ENCODE data around the gene BAHD1.
"Not testable (repeated sequence)": the region's sequence is repeated elsewhere in the genome, so short reads cannot be mapped to it uniquely, and the experiment has no call there.

BAHD1 gene

DNA sequence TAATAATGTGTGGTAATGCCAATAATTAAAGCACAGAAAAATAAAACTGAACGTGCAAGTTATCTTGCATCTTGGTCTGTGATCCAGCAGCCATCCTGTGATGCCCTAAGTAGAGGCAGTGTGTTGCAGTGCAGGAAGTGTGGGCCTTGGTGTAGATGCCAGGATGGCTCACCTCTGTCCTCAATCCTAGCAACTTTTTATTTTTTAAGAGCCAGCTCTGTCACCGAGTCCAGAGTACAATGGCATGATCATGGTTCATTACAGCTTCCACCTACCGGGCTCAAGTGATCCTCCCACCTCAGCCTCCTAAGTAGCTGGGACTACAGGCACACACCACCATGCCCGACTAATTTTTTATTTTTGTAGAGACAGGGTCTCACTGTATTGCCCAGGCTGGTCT lies 7.6 kb downstream of the BAHD1 start:
- DNase-seq: no peak

DNA sequence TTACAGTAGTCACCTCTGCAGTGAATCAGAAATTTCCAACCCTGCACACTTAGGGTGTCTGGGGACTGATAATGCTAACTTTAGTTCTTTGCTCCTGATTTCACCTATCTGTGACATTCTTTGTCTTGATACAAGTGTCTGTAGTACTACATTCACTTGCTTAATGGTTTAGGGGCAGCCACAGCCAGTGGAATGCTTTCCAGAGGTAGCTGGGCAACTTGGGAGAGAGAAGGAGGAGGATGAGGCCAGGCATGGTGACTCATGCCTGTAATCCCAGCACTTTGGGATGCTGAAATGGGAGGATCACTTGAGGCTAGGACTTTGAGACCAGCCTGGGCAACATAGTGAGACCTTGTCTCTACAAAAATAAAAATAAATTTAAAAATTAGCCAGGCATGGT lies 8.5 kb downstream of the BAHD1 start:
- no peak for DNase-seq

DNA sequence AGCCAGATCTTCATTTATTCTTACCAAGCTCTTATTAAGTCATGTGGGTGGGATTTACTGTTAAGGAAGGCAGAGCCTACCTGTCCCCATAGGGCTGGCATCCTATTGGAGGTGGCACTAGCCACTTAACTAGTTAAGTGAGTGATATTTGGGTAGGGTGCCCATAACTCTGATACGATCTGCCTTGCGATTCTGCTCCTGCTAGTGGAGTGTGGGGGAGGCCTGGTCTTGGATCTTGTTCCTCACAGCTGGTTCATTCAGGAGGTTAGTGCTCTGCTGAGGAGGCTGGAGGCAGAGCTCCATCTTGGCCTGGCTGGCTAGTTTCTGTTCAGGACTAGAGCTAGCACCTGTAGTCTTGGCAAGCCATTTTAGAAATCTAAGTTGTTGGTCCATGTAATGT lies 9.3 kb downstream of the BAHD1 start:
- DNase-seq: no peak

DNA sequence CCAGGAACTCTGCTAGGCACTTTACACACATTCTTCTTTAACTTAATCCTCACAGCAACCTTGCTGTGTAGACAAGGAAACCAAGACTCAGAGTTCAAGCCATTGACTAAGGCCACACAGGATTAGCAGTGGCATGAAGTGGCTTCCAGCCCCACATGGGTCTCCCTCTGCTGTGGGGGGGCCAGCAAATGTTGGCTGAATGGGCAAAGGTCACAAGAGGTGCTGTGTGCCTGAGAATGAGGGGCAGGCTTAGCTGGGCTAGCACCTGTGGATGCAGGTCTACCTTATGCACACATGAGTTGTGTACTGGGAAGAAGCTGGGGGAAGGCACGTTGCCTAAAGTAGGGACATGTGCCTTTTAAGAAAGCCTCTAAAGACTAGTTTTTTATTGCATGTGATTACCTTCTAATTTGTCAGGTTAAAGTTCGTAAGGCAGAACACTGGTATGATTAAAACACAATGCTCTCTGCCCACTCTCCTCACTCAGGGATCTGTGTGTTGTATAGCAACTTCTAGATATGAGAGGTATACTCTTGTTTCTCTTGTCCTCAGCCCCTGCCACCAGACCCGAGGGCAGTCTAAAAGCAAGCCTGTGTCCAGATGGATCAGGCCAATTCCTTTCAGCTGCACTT lies 10.9 kb downstream of the BAHD1 start:
- no peak for DNase-seq

DNA sequence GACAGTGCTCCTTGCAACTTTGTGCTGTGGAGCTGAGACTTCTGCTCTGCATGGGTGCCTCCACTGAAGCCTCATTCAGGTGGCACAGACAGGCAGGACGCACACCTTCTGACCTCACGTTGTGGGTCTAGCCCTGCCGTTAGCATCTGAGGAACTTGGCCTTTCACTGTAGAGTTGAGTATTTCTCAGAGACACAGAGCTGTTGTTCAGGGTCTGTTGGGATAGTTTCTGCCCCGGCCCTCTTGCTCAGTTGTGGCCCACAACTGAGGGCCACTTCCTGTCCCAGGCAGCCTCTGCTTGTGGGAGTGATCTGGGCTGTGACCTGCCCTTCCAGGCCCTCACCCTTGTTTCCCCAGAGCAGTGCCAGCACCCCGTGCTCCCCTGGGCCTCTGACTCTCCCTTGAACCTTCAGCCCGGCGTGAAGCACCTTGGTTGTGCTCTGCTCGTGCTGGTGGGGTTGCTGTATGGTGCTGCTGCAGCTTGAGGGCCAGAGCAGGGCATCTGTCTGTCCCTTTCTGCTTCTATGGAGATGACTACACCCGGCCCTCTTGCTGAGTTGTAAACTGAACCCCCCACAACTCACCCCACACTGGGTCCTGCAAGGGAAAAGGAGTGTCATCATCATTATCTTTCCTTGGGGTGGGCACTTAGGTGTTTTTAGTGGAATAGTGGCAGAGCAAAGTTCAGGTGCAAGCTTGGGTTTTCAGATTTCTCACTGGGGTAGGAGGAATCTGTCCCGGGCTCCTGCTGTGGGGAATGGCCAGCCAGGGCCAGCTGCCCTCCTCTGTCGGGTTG lies 11.7 kb downstream of the BAHD1 start:
- no peak for DNase-seq

DNA sequence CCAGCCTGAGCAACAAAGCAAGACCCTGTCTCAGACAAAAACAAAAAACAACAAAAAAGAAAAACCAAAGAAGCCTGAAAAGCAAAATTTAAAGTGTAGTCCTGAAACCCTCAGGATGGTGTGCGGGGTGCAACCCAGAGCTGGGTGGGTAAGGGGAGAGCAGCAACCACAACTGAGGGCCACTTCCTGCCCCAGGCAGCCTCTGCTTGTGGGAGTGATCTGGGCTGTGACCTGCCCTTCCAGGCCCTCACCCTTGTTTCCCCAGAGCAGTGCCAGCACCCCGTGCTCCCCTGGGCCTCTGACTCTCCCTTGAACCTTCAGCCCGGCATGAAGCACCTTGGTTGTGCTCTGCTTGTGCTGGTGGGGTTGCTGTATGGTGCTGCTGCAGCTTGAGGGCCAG lies 13.2 kb downstream of the BAHD1 start:
- not testable (repeated sequence) for DNase-seq

DNA sequence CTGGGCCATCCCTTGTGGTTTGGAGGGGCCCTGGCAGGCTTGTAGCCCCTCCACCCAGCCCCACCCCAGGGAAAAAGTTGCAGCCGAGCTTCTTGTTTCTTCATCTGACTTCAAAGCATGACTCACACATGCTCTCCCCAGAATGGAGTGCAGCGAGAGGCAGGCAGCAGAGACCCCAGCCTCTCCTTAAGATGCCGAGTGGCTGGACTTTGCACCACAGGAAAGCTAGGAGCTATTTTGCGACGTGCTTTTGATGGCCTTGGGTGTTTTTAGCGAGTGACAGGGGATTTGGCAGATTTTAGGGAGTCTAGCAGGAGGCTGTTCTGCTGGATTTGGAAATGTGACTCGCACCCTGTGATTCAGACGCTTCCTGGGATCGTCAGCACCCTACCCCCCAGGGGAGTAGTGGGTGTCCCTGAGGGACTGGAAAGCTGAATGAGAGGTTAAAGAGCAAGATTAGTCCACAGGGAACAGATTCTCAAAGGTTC lies 14.2 kb downstream of the BAHD1 start:
- DNase-seq: peak; percentile 43

DNA sequence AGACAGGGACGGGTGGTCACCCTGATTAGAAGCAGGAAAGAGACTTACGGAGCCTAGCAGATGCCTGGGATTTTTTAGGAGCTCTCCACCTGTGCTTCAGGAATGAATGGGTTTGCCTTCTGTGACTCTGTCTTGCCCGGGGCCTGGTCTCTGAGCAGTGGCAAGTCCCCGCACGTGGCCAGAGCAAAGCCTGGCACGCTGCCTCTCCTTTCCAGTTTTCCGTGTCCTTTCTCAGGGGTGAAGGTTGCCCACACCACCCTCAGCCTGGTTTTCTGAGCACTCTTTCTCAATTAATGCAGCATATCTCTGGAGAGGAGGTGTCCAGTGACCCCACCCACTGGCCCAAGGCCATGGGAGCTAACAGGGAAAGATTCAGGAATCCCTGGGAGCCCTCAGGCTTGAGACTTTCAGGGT lies 15.6 kb downstream of the BAHD1 start:
- DNase-seq: no peak

DNA sequence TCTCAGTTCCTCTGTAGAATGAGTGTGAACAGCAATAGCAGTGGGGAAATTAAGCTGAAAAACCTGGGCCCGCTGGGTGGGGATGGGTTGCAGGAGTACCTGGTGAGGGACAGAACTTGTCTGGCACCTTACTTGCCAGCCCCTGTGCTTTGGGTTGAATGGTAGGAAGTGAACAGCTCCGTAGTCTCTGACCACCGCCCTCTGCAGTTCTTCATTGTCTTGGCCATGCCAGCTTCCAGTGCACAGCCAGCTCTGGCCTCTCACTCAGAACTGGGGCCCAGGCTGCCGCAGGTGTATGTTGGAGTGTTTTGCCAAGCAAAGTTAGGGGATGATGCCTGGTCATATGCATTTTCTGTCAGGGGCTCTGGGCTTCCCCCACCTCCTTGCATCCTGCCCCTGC lies 16.0 kb downstream of the BAHD1 start:
- no peak for DNase-seq

DNA sequence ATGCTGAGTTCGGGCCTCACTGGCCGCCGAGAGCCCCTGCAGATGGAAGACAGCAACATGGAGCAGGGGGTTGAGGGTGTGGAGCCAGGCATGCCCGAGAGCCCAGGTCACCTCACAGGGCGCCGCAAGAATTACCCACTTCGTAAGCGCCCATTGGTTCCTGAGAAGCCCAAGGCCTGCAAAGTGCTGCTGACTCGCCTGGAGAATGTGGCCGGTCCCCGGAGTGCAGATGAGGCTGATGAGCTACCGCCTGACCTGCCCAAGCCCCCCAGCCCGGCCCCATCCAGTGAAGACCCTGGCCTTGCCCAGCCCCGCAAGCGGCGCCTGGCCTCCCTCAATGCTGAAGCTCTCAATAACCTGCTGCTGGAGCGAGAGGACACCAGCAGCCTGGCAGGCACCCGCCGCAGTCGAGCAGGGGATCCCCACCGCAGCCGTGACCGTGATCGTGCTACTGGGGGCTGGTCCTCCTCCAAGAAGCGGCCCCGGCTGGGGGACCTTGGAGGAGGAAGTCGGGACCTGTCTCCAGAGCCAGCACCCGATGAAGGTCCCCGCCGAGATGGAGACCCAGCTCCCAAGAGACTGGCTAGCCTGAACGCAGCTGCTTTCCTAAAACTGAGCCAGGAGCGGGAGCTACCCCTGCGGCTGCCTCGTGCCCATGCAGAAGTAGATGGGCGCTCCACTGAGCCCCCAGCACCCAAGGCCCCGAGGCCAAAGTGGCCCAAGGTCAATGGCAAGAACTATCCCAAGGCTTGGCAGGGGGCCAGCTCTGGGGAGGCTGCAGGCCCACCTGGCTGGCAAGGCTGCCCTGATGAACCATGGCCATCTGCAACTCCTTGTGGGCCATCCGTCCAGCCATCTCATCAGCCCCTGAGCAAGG lies 18.0 kb downstream of the BAHD1 start:
- no peak for DNase-seq

DNA sequence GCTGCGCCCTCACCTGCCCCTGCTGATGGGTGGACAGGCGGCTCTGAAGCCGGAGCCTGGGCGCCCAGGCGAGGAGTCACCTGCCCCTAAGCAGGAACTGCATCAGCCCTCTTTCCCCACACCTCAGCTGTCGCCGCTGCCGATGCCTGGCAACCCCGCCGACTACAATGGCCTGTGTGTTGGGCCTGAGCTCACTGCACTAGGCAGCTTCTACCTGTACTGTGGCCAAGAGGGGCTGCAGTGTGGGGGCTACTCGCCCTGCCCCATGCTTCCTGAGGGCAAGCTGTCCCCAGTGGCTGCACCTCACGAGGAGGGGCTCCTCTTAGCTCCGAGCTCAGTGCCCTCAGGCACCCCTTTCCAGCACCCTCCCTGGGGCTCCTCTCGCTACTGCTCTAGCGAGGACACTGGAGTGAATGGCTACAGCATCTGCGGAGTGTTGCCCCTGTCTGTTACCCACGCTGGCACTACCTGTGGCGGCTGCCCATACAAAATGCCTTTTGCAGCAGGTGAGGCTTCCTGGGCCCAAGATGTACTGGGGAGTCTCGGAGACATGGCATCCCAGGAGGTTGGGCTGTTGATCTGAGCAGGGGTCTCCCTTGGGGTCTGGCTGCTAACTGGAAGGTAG lies 18.8 kb downstream of the BAHD1 start:
- no peak for DNase-seq

DNA sequence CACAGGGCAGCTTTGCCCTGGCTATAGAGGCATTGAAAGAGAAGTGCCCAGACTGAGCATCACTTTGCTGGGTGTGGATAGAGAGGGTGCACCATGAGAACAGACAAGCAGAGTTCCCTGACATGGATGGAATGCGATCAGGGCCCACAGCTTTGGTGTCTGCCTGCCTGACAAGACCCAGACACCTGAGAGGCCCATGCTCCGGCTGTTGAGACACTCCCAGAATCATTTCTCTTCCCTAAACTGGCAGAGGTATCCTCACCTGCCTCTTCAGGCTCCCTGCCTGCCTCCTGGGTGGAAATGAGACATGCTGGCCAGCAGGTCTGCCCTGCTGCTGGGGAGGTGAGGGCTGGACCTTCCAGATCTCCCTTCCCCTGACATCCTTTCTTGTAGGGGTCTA lies 19.7 kb downstream of the BAHD1 start:
- DNase-seq: no peak

DNA sequence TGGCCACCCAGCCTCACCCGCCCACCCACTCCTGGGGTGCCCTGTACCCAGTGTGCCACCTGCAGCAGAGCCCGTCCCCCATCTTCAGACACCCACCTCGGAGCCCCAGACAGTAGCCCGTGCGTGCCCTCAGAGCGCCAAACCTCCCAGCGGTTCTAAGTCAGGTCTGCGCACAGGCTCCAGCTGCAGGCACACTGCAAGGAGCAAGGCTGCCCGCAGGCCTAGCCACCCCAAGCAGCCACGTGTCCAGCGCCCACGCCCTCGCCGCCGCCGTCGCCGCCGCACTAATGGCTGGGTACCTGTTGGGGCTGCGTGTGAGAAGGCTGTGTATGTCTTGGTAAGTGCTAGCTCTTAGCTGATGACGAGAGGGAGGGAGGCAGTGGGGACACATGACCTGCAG lies 21.2 kb downstream of the BAHD1 start:
- no peak for DNase-seq

DNA sequence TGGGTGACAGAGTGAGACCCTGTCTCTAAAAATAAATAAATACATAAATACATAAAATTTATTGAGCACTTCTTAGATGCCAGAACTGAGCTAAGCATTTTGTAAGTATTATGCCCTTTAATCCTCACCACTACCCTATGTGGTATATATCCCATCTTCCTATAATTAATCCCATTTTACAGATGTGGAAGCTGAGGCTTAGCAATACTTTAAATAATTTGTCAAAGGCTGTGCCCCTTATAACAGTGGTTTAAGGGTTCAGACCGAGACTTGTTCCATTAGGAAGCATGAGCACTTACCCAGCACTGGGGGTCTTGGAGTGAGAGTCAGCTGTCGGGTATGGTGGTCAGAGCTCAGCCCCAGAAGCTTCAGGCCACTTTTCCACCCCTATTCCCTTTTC lies 22.5 kb downstream of the BAHD1 start:
- DNase-seq: no peak

DNA sequence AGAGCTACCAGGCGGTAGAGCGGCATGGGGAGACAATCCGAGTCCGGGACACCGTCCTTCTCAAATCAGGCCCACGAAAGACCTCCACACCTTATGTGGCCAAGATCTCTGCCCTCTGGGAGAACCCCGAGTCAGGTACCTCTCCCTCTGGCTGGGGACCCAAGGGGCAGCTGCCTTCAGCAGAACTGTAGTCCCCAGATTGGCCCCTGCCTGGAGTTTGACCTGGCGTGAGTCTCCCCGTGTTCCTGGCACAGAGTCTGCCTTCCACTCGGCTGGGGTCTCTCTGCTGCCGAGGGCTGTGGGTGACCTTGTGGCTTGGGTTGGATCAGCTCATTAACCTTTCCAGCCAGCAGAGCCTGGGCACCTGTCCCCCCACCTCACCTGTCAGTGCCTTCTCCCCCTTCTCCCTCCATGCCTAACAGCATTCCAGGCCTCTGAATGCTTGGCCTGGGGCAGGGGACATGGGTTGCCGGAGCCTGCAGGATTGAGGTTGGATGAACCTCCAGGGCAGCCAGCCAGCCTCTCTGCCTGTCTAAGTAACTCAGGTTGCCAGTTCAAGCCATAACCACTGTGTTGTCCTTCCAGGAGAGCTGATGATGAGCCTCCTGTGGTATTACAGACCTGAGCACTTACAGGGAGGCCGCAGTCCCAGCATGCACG lies 23.3 kb downstream of the BAHD1 start:
- no peak for DNase-seq

DNA sequence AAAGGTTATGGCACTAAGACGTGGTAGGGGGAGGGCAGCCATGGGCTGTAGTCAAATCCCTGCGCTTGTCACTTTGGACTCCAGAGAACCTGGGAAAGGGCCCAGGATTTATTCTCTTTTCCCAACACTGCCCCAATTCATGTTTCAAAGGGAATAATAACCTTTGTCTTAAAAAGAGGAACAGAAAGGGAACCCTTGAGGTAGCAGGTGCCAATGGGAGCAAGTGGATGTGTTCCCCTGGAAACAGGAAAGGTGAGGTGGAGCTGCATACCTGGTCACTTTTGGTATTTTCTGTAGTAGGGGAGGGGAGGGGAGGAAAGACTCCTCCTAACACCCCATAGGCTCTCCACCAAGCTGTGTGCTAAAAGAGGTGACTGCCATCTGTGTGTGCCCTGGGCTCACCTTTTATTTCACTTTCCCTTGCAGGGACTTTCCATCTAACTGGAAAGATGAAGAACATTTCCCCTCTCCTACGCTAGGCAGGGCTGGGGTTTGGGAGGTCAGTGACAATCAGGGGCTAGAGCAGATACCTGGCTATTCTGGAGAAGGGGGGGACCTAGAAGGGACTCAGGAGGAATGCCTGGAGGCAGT lies 23.9 kb downstream of the BAHD1 start:
- DNase-seq: no peak

DNA sequence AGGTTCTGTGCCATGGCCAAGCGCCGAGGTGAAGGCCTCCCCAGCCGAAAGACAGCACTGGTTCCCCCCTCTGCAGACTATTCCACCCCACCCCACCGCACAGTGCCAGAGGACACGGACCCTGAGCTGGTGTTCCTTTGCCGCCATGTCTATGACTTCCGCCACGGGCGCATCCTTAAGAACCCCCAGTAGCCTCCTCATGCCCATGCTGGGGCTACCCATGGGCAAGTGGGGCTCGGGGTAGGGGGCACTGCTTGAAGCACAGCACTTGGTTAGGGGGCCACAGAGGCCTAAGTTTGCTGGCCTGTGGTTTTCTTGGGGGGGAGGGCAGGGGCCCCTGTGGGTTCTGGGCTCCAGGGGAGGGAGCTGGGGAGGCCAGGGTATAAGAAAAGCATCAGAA lies 25.2 kb downstream of the BAHD1 start:
- DNase-seq: no peak

DNA sequence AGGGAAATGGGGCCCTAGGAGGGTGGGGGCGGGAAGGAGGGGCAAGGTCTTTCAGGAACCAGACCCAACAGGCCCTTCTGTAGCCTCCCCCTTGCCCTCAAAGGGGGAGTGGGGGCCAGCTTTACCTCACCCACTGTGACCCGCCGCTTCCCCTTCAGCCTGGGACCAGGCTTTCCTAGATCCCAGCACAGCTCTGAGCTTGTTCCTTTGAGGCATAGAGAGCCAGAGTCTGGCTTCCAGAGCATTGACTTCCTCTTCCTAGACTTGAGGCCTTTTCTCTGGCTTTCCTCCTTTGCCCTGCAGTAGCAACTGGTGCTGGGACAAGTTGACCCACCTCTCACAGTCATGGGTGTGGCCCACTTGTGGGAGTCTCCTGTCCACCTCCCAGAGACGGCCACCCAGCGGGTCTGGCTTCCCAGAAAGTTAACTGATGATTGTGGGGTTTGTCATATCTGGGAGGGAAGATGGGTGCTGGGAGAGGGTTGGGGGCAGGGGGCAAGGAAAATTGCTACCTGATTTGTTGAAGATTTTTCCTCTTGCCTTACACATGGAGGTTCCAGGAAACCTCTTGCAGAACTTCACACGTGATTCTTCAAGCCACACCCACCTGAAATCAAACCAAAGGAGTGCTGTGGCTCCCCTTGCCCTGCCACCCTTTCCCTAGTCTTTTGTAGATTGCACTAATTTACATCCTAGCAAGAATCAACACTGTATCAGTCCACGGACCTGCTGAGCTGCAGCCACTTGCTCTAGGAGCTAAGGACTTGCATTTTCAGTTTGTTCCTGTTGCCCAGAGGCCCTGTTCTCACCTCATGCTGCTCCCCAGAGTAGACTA lies 25.9 kb downstream of the BAHD1 start:
- DNase-seq: no peak

DNA sequence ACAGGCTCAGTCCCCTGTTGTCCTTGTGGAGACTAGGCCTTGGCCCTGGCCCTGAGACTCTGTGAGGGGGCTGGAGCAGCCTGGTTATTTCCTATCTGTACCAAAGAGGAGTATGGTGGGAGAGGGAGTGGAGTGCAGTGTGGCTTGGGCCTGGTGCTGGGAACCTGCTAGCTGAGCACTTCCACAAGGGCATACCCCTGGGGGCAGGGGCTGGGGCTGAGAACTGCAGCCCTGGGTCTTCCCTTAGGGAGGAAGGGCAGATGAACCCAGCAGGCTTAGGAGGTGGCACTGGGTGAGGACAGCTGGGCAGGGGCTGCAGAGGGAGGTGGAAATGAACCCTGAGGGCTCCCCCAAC lies 26.5 kb downstream of the BAHD1 start:
- no peak for DNase-seq

DNA sequence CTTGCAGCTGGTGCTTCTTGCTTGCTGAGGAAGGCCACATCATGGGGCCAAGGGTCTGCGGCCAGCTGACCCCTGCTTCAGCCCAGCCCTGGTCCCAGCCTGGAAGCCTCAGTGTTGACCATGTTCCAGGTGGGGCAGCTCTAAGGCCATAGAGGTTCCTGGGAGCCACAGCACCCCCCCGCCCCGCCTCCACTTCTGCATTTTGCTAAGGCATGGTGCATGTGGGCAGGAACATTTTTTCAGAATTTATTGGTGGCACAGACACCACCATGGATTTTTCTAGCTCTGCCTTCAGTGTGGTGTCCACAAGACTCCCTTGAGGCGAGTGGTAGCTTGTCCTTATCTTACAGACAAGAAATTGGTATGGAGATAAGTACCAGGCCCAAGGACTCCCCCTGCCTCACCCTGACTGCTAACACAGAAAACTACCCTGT lies 28.2 kb downstream of the BAHD1 start:
- no peak for DNase-seq

DNA sequence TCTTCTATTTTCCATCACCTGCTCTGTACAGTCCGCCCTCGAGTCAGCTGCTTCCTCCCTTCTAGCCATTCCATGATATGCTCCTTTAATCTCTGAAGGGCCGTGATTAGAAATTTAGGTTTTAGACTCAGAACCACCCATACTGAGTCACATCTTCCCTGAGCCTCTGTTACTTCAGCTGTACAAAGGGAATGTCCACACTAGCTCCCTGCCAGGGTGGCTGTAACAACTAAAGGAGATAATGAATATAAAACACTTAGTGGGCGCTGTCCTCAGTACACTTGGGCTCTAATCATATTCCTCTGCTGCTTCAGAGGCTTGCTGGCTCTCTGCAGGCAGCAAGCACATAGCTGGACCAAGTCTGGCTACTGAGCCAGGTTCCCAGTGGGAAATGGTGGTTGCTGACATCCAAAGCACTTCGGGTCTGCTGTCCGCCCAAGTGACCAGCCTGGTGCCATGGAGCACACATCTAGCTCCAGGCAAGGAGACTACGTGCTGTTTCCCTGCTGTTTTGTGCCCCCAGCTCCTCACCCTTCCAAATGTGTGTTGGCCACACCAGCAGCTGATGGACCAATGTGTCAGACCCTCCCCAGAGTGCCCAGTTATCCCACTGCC lies 29.1 kb downstream of the BAHD1 start:
- no peak for DNase-seq
